ENCODE measurements around the gene EMX2. TPM values are rescaled to one million over a fixed set of nuclear protein-coding genes. Genes with fewer than 3 reads are reported as not detected.

EMX2 gene
- polyA plus RNA-seq, 4 donors = 10.8 to 187 (median 166) TPM

- DNase-seq (ENCODE audit: low read depth in 4 of 4, low spot score in 3 of 4) = no peak
These were observed 11.1 kb upstream of the EMX2 start for GRCh38 chr10:117531371-117532002.

- no peak for DNase-seq (ENCODE audit: low read depth in 4 of 4, low spot score in 3 of 4)
These were observed 10.6 kb upstream of the EMX2 start for GRCh38 chr10:117532003-117532385.

GRCh38 chr10:117532451-117533107, 10.0 kb upstream of the EMX2 start:
- no peak for DNase-seq (ENCODE audit: low read depth in 4 of 4, low spot score in 3 of 4)

- no peak for DNase-seq (ENCODE audit: low read depth in 4 of 4, low spot score in 3 of 4)
These were observed 8.9 kb upstream of the EMX2 start for GRCh38 chr10:117533507-117534281.

GRCh38 chr10:117534321-117535297, 7.9 kb upstream of the EMX2 start:
- no peak for DNase-seq (ENCODE audit: low read depth in 4 of 4, low spot score in 3 of 4)

GRCh38 chr10:117535298-117536071, 7.1 kb upstream of the EMX2 start:
- DNase-seq (ENCODE audit: low read depth in 4 of 4, low spot score in 3 of 4) = no peak

- no peak for DNase-seq (ENCODE audit: low read depth in 4 of 4, low spot score in 3 of 4)
These were observed 6.3 kb upstream of the EMX2 start for GRCh38 chr10:117536072-117536865.

GRCh38 chr10:117536866-117537435, 5.6 kb upstream of the EMX2 start:
- DNase-seq (ENCODE audit: low read depth in 4 of 4, low spot score in 3 of 4) = no peak

- DNase-seq (ENCODE audit: low read depth in 4 of 4, low spot score in 3 of 4) = no peak
These were observed 5.1 kb upstream of the EMX2 start for GRCh38 chr10:117537436-117537903.

GRCh38 chr10:117537904-117538524, 4.5 kb upstream of the EMX2 start:
- no peak for DNase-seq (ENCODE audit: low read depth in 4 of 4, low spot score in 3 of 4)

- no peak for DNase-seq (ENCODE audit: low read depth in 4 of 4, low spot score in 3 of 4)
These were observed 3.2 kb upstream of the EMX2 start for GRCh38 chr10:117539361-117539773.

GRCh38 chr10:117539903-117540639, 2.5 kb upstream of the EMX2 start:
- DNase-seq (ENCODE audit: low read depth in 4 of 4, low spot score in 3 of 4) = no peak

GRCh38 chr10:117540640-117541404, 1.7 kb upstream of the EMX2 start:
- no peak for DNase-seq (ENCODE audit: low read depth in 4 of 4, low spot score in 3 of 4)

GRCh38 chr10:117541405-117541908, 1.1 kb upstream of the EMX2 start:
- no peak for DNase-seq (ENCODE audit: low read depth in 4 of 4, low spot score in 3 of 4)

GRCh38 chr10:117541909-117542705, 439 bp upstream of the EMX2 start:
- peak in 2 of 4 donors; percentile 87 to 90 for DNase-seq (ENCODE audit: low read depth in 4 of 4, low spot score in 3 of 4)

Measured in left renal pelvis (tissue), 4 donors.